Panc1 (cell line): ENCODE measurements around the gene NYAP1.

Experiments
- POLR2AphosphoS5 ChIP-seq: IDR thresholded peaks from 2 replicates; pipeline ENCODE4 v1.6.1; 2012; ENCODE audit warnings: mild to moderate bottlenecking, low read depth, low read length, moderate library complexity
- REST ChIP-seq, 2 experiments: IDR thresholded peaks; 2 replicates each; pipeline ENCODE4 v1.6.1; 2011 to 2012; ENCODE audit warnings: low read depth in 2 of 2, control low read depth in 1 of 2, low read length in 1 of 2, mild to moderate bottlenecking in 1 of 2, moderate library complexity in 1 of 2; ENCODE audit not compliant: insufficient read depth in 1 of 2
- TF ChIP-seq, protein P1 (sequence below): fragments of 450-650 bp; IDR thresholded peaks from 2 replicates; pipeline ENCODE4 v1.5.1; 2017; ENCODE audit warnings: mild to moderate bottlenecking

DNA sequence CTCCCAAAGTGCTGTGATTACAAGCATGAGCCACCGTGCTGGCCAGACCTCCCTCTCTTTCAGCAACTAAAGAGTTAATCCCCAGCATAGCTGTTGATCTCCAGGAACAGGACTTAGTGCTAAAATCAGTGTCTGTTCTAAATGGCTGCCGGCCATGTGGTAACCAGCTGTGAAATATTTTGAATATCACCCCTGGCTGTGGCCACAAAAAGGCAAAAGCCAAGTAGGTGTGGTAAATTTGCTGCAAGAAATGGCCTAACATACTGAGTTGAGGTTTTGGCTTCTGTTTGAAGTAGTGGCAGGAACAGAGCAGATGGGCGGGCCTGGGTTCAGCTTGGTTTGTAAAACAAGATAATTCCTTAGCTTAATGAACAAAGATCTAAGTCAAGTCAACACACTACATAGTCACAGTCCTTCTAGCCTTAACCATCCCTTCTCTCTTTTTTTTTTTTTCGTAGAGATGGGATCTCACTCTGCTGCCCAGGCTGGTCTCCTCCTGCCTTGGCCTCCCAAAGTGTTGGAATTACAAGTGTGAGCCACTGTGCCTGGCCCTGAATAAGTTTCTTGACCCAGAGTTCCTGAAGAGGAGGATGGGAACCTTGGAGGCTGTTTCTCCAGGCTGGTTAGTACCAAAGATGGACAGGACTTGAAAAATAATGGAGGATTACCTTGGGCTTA is 32.5 kb downstream of the NYAP1 start:
- TF ChIP-seq, protein P1, sequence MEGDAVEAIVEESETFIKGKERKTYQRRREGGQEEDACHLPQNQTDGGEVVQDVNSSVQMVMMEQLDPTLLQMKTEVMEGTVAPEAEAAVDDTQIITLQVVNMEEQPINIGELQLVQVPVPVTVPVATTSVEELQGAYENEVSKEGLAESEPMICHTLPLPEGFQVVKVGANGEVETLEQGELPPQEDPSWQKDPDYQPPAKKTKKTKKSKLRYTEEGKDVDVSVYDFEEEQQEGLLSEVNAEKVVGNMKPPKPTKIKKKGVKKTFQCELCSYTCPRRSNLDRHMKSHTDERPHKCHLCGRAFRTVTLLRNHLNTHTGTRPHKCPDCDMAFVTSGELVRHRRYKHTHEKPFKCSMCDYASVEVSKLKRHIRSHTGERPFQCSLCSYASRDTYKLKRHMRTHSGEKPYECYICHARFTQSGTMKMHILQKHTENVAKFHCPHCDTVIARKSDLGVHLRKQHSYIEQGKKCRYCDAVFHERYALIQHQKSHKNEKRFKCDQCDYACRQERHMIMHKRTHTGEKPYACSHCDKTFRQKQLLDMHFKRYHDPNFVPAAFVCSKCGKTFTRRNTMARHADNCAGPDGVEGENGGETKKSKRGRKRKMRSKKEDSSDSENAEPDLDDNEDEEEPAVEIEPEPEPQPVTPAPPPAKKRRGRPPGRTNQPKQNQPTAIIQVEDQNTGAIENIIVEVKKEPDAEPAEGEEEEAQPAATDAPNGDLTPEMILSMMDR = no peak
- TF ChIP-seq POLR2AphosphoS5 (no peak), REST (IDR thresholded peaks at IDR 0.05; ENCODE audit: insufficient read depth in 1 of 2, low read depth in 2 of 2, low read length in 1 of 2) (no peak)
